ENCODE measurements around the gene HSPG2.

DNA sequence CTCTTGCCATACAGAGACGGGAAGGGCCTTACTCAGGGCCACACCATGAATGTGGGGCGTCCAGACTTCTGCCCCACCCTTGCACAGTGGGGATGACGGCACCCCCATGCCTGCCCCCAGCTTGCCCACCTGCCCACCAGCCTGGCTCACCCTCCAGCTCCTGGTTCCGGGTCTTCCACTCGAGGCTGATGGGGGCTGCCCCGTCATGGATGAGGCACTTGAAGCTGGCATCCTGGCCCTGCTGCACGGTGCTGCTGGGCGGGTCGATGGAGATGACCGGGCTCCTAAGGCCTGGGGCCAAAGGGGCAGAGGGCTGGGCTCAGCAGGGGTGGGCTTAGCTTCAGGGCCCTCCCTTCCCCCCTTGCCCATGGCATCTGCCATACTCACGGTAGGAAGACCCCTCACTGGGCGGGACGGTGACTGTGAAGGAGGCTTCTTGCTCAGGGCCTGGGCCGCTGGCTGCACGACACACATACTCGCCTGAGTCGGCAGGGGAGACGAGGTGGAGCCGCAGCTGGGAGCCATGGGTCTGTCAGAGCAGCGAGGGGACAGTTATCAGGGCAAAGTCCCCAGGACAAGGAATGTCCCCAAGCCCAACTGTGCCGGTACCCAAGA, 95.2 kb downstream of the HSPG2 start:
- TF ChIP-seq CTCF (IDR thresholded peaks at IDR 0.05 in 8 of 11, conservative IDR thresholded peaks at IDR 0.05 in 3 of 11) (no peak), POLR2A (IDR thresholded peaks at IDR 0.05) (no peak), POLR2AphosphoS5 (IDR thresholded peaks at IDR 0.05) (no peak)

Data from spleen (tissue), 7 donors.